Upper lobe of right lung (tissue), 1 donor: ENCODE measurements around the gene APBA3. TPM values are rescaled to one million over a fixed set of nuclear protein-coding genes. Genes with fewer than 3 reads are reported as not detected.

Experiments
- ATAC-seq: fragments of 200-7000 bp; cut with Tn5 transposase; one replicate; pipeline ENCODE4 v1.9.1; 2020; ENCODE audit warnings: mild to moderate bottlenecking, moderate library complexity
- DNase-seq: peaks from one replicate; pipeline ENCODE4 v3.0.0-alpha.2; 2020
- H3K27ac ChIP-seq: fragments of 200-600 bp; one replicate; pipeline ENCODE4 v1.8.0; 2022
- H3K27me3 ChIP-seq: fragments of 200-600 bp; one replicate; pipeline ENCODE4 v1.8.0; 2022; ENCODE audit warnings: mild to moderate bottlenecking
- H3K36me3 ChIP-seq: fragments of 200-600 bp; one replicate; pipeline ENCODE4 v1.8.0; 2022
- H3K4me1 ChIP-seq: fragments of 200-600 bp; one replicate; pipeline ENCODE4 v1.8.0; 2022
- H3K4me3 ChIP-seq: fragments of 200-600 bp; one replicate; pipeline ENCODE4 v1.8.0; 2022; ENCODE audit warnings: mild to moderate bottlenecking
- H3K9me3 ChIP-seq: fragments of 200-600 bp; one replicate; pipeline ENCODE4 v1.8.0; 2022
- intact Hi-C: fragments of 100-400 bp; cut with DNase I; formaldehyde crosslinking; loops from one replicate; pipeline ENCODE4 v1.11.0; 2022
- long read RNA-seq: library from polyadenylated mRNA; unstranded; transcript quantifications from one replicate; pipeline ENCODE4 v2.0.0, GENCODE V29; 2021
- total RNA-seq: library from RNA; stranded (reverse); fragmentation: NEBNext Ultra II Directional; extraction: Animal tissue kit (Norgen Biotek cat#: 25700); gene quantifications from one replicate; pipeline ENCODE4 v1.2.1, GENCODE V29; 2021
- TF ChIP-seq, protein P1 (sequence below): fragments of 200-600 bp; IDR thresholded peaks from one replicate; pipeline ENCODE4 v1.8.0; 2022; ENCODE audit warnings: antibody characterized with exemption
- donor health status: DM: no; HTN: yes; CAD: no; lungs with severe emphysema.

The APBA3 gene
- 21.9 TPM for total RNA-seq
- long read RNA-seq, transcript APBA3-201 (11 exons, 2,075 nt) = major isoform, 19 of 41 reads
- long read RNA-seq, partial matches to known transcripts = 11 of 41 reads
- long read RNA-seq, other reads (novel, unspliced or antisense) = 9 of 41 reads

GRCh38 chr19:3761382-3762129 is at the start of gene APBA3:
Gene APBA3 (minus strand): TSS chr19:3761692. CDS start chr19:3760264, 1,428 bp downstream.
- Histone ChIP-seq H3K4me3 (peak within 1 kb of the TSS; percentile 97), H3K36me3 (peaks cover 25% of the 10 kb centered on the region), H3K27me3 (no peaks in the 10 kb centered on the region), H3K9me3 (no peaks in the 10 kb centered on the region), H3K4me1 (peaks cover 35% of the 10 kb centered on the region), H3K27ac (peak within 1 kb of the TSS; percentile 99)
- TF ChIP-seq, protein P1, sequence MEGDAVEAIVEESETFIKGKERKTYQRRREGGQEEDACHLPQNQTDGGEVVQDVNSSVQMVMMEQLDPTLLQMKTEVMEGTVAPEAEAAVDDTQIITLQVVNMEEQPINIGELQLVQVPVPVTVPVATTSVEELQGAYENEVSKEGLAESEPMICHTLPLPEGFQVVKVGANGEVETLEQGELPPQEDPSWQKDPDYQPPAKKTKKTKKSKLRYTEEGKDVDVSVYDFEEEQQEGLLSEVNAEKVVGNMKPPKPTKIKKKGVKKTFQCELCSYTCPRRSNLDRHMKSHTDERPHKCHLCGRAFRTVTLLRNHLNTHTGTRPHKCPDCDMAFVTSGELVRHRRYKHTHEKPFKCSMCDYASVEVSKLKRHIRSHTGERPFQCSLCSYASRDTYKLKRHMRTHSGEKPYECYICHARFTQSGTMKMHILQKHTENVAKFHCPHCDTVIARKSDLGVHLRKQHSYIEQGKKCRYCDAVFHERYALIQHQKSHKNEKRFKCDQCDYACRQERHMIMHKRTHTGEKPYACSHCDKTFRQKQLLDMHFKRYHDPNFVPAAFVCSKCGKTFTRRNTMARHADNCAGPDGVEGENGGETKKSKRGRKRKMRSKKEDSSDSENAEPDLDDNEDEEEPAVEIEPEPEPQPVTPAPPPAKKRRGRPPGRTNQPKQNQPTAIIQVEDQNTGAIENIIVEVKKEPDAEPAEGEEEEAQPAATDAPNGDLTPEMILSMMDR = peak; percentile 67
- ATAC-seq (peak; percentile 77), DNase-seq (peak; percentile 96)
- intact Hi-C loops = no loop called here

- Histone ChIP-seq H3K4me1 (peaks cover 17% of the 10 kb centered on the region), H3K27ac (peak overlapping the region; percentile 72), H3K4me3 (no peak overlapping the region), H3K9me3 (no peaks in the 10 kb centered on the region), H3K27me3 (no peaks in the 10 kb centered on the region), H3K36me3 (no peaks in the 10 kb centered on the region)
- intact Hi-C loops = no loop called here
- DNase-seq (no peak), ATAC-seq (no peak)
- TF ChIP-seq, protein P1 = no peak
Observed at GRCh38 chr19:3810708-3811355, 49.3 kb upstream of the APBA3 start.

GRCh38 chr19:3809881-3810707 is 48.6 kb upstream of the APBA3 start:
- H3K36me3 ChIP-seq = no peaks in the 10 kb centered on the region

GRCh38 chr19:3808420-3809143 is 47.1 kb upstream of the APBA3 start:
- Histone ChIP-seq H3K27me3 (peaks cover 6% of the 10 kb centered on the region), H3K4me1 (peaks cover 15% of the 10 kb centered on the region), H3K9me3 (no peaks in the 10 kb centered on the region), H3K36me3 (no peaks in the 10 kb centered on the region), H3K4me3 (no peak overlapping the region), H3K27ac (peak overlapping the region; percentile 63)
- intact Hi-C loops = no loop called here
- no peak for DNase-seq
- TF ChIP-seq, protein P1 = no peak
- peak; percentile 22 for ATAC-seq

More at GRCh38 chr19:3809881-3810707, 48.6 kb upstream of the APBA3 start:
- TF ChIP-seq, protein P1 = no peak
- H3K27me3 ChIP-seq = no peaks in the 10 kb centered on the region
- H3K9me3 ChIP-seq = no peaks in the 10 kb centered on the region
- no peak overlapping the region for H3K4me3 ChIP-seq
- H3K27ac ChIP-seq = peak overlapping the region; percentile 11
- intact Hi-C loops = no loop called here
- H3K4me1 ChIP-seq = peaks cover 17% of the 10 kb centered on the region
- no peak for ATAC-seq
- DNase-seq = no peak
